HepG2 (cell line): Measurements from ENCODE around the gene ANKRD11. TPM values are rescaled to one million over a fixed set of nuclear protein-coding genes. Genes with fewer than 3 reads are reported as not detected.
A peak's percentile ranks its signal among the peaks of the same experiment; 100 is the strongest.

ENCODE experiments used
- ATF7 ChIP-seq, 2 experiments: fragments of 450-650 bp in 1 of 2; sonication (generic) in 1 of 2; formaldehyde crosslinking in 1 of 2; IDR thresholded peaks; 2 replicates each; pipeline versions ENCODE4 v1.4.0 to v1.6.1; 2016 to 2020; ENCODE audit warnings: antibody characterized with exemption in 1 of 2, mild to moderate bottlenecking in 1 of 2, missing genetic modification reagents in 1 of 2
- GZF1 ChIP-seq: sonication (generic); formaldehyde crosslinking; IDR thresholded peaks from 2 replicates; pipeline ENCODE4 v1.5.1; 2020; ENCODE audit warnings: mild to moderate bottlenecking, missing genetic modification reagents
- HOXD1 ChIP-seq: sonication (generic); formaldehyde crosslinking; IDR thresholded peaks from 2 replicates; pipeline ENCODE4 v1.5.0; 2020; ENCODE audit warnings: missing genetic modification reagents
- JUND ChIP-seq: sonication (generic); formaldehyde crosslinking; IDR thresholded peaks from 2 replicates; pipeline ENCODE4 v1.8.0; 2022; ENCODE audit warnings: mild to moderate bottlenecking, missing genetic modification reagents
- KLF9 ChIP-seq: IDR thresholded peaks from 2 replicates; pipeline ENCODE4 v1.6.1; 2016; ENCODE audit warnings: low read depth
- SMAD3 ChIP-seq: sonication (generic); formaldehyde crosslinking; IDR thresholded peaks from 2 replicates; pipeline ENCODE4 v1.4.0; 2020; ENCODE audit warnings: missing genetic modification reagents
- SP140L ChIP-seq: sonication (generic); formaldehyde crosslinking; IDR thresholded peaks from 2 replicates; pipeline ENCODE4 v1.4.0; 2020; ENCODE audit warnings: missing genetic modification reagents, borderline replicate concordance
- SSRP1 ChIP-seq: IDR thresholded peaks from 2 replicates; pipeline ENCODE4 v1.6.1; 2016; ENCODE audit warnings: control low read depth
- ZKSCAN8 ChIP-seq: IDR thresholded peaks from 2 replicates; pipeline ENCODE4 v1.6.1; 2016; ENCODE audit warnings: borderline replicate concordance, missing genetic modification reagents, missing compliant biosample characterization
- ZNF138 ChIP-seq: sonication (generic); formaldehyde crosslinking; IDR thresholded peaks from 2 replicates; pipeline ENCODE4 v1.5.0; 2020; ENCODE audit warnings: mild to moderate bottlenecking, low read depth, missing genetic modification reagents
- ZNF274 ChIP-seq: sonication (generic); formaldehyde crosslinking; IDR thresholded peaks from 2 replicates; pipeline ENCODE4 v1.5.1; 2020; ENCODE audit warnings: mild to moderate bottlenecking, missing genetic modification reagents
- ZNF296 ChIP-seq: sonication (generic); formaldehyde crosslinking; conservative IDR thresholded peaks from 2 replicates; pipeline ENCODE4 v1.5.0; 2020; ENCODE audit warnings: mild to moderate bottlenecking, missing genetic modification reagents
- ZNF552 ChIP-seq: sonication (generic); formaldehyde crosslinking; IDR thresholded peaks from 2 replicates; pipeline ENCODE4 v1.9.0; 2022; ENCODE audit warnings: missing genetic modification reagents, mild to moderate bottlenecking, borderline replicate concordance
- ZNF598 ChIP-seq: sonication (generic); formaldehyde crosslinking; IDR thresholded peaks from 2 replicates; pipeline ENCODE4 v1.5.1; 2020; ENCODE audit warnings: mild to moderate bottlenecking, missing genetic modification reagents, borderline replicate concordance
- polyA plus RNA-seq, 8 experiments: library from polyadenylated mRNA; depleted of rRNA in 3 of 8; stranded (reverse) in 7 of 8; unstranded in 1 of 8; fragments of >200 nt; fragmentation: Illumina TruSeq in 4 of 8; extraction: Trizol in 4 of 8; gene quantifications; 2 replicates each; pipeline versions ENCODE4 v1.2.1 to v1.2.3, GENCODE V29; 2011 to 2016; ENCODE audit warnings: low read depth in 4 of 8, missing spikeins in 1 of 8, mixed read lengths in 1 of 8; ENCODE audit not compliant: insufficient read depth in 1 of 8
- total RNA-seq, 5 experiments: library from RNA; depleted of rRNA; stranded (reverse); fragments of >200 nt; fragmentation: Illumina TruSeq; extraction: Trizol; gene quantifications; 2 replicates each; pipeline ENCODE4 v1.2.3, GENCODE V29; 2016; ENCODE audit warnings: low read depth in 1 of 5
- TF ChIP-seq, protein P1 (sequence below): sonication (generic); formaldehyde crosslinking; IDR thresholded peaks from 2 replicates; pipeline ENCODE4 v1.9.0; 2021; ENCODE audit warnings: missing genetic modification reagents, borderline replicate concordance
- TF ChIP-seq, protein P2 (sequence below): IDR thresholded peaks from 2 replicates; pipeline ENCODE4 v1.6.1; 2018; ENCODE audit warnings: missing genetic modification reagents
- TF ChIP-seq, protein P3 (sequence below): IDR thresholded peaks from 2 replicates; pipeline ENCODE4 v1.6.1; 2018; ENCODE audit warnings: missing genetic modification reagents, mild to moderate bottlenecking, missing compliant biosample characterization
- TF ChIP-seq, protein P4 (sequence below): sonication (generic); formaldehyde crosslinking; IDR thresholded peaks from 2 replicates; pipeline ENCODE4 v1.5.1; 2020; ENCODE audit warnings: mild to moderate bottlenecking, missing genetic modification reagents, moderate library complexity
- TF ChIP-seq, protein P5 (sequence below): sonication (generic); formaldehyde crosslinking; IDR thresholded peaks from 2 replicates; pipeline ENCODE4 v1.5.0; 2020; ENCODE audit warnings: mild to moderate bottlenecking, missing genetic modification reagents
- TF ChIP-seq, protein P6 (sequence below): sonication (generic); formaldehyde crosslinking; IDR thresholded peaks from 2 replicates; pipeline ENCODE4 v1.5.1; 2020; ENCODE audit warnings: missing genetic modification reagents, mild to moderate bottlenecking, borderline replicate concordance
- TF ChIP-seq, protein P7 (sequence below): sonication (generic); IDR thresholded peaks from 2 replicates; pipeline ENCODE4 v1.6.1; 2016; ENCODE audit warnings: low read depth, borderline replicate concordance

The ANKRD11 gene
- total and polyA plus RNA-seq, 2 of the 13 experiments (the other 11 are each of a cell fraction or from before 2014, with no cell fraction given): 21.4 to 38.4 TPM

DNA sequence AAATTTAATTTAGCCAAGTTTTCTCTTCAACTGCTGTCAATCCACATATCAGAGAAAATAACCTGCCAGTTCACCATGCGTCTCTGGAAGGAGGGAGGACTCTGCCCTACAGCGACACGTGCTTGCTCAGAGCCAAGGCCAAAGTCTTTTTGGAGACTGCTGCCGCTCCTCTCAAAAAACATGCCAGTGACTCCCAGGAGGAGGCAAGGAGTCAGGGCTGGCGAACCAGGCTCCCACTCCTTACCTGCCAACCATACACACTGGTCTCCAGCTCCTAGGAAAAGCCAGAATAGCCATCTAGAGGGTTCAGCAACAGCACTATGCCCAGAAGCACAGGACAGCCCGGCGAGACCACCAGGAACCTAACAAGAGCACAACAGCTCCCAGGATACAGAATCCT lies 73.0 kb downstream of the ANKRD11 start (continued):
- TF ChIP-seq, protein P1, sequence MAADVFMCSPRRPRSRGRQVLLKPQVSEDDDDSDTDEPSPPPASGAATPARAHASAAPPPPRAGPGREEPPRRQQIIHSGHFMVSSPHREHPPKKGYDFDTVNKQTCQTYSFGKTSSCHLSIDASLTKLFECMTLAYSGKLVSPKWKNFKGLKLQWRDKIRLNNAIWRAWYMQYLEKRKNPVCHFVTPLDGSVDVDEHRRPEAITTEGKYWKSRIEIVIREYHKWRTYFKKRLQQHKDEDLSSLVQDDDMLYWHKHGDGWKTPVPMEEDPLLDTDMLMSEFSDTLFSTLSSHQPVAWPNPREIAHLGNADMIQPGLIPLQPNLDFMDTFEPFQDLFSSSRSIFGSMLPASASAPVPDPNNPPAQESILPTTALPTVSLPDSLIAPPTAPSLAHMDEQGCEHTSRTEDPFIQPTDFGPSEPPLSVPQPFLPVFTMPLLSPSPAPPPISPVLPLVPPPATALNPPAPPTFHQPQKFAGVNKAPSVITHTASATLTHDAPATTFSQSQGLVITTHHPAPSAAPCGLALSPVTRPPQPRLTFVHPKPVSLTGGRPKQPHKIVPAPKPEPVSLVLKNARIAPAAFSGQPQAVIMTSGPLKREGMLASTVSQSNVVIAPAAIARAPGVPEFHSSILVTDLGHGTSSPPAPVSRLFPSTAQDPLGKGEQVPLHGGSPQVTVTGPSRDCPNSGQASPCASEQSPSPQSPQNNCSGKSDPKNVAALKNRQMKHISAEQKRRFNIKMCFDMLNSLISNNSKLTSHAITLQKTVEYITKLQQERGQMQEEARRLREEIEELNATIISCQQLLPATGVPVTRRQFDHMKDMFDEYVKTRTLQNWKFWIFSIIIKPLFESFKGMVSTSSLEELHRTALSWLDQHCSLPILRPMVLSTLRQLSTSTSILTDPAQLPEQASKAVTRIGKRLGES (CRISPR knock-in tag): no peak
- TF ChIP-seq ZNF138 (CRISPR knock-in tag) (no peak), ZNF274 (no peak), ZNF296 (CRISPR knock-in tag) (no peak), ZKSCAN8 (CRISPR knock-in tag) (no peak), SSRP1 (CRISPR knock-in tag) (no peak), ATF7 (IDR thresholded peaks at IDR 0.05) (no peak), ATF7 (CRISPR knock-in tag; IDR thresholded peaks at IDR 0.05) (no peak), JUND (CRISPR knock-in tag) (no peak), HOXD1 (no peak), KLF9 (no peak), SMAD3 (CRISPR knock-in tag) (no peak), ZNF598 (CRISPR knock-in tag) (no peak), GZF1 (CRISPR knock-in tag) (no peak), ZNF552 (CRISPR knock-in tag) (no peak), SP140L (CRISPR knock-in tag) (no peak)
- TF ChIP-seq, protein P2, sequence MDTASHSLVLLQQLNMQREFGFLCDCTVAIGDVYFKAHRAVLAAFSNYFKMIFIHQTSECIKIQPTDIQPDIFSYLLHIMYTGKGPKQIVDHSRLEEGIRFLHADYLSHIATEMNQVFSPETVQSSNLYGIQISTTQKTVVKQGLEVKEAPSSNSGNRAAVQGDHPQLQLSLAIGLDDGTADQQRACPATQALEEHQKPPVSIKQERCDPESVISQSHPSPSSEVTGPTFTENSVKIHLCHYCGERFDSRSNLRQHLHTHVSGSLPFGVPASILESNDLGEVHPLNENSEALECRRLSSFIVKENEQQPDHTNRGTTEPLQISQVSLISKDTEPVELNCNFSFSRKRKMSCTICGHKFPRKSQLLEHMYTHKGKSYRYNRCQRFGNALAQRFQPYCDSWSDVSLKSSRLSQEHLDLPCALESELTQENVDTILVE (CRISPR knock-in tag): no peak
- TF ChIP-seq, protein P3, sequence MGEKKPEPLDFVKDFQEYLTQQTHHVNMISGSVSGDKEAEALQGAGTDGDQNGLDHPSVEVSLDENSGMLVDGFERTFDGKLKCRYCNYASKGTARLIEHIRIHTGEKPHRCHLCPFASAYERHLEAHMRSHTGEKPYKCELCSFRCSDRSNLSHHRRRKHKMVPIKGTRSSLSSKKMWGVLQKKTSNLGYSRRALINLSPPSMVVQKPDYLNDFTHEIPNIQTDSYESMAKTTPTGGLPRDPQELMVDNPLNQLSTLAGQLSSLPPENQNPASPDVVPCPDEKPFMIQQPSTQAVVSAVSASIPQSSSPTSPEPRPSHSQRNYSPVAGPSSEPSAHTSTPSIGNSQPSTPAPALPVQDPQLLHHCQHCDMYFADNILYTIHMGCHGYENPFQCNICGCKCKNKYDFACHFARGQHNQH (CRISPR knock-in tag): no peak
- TF ChIP-seq, protein P4, sequence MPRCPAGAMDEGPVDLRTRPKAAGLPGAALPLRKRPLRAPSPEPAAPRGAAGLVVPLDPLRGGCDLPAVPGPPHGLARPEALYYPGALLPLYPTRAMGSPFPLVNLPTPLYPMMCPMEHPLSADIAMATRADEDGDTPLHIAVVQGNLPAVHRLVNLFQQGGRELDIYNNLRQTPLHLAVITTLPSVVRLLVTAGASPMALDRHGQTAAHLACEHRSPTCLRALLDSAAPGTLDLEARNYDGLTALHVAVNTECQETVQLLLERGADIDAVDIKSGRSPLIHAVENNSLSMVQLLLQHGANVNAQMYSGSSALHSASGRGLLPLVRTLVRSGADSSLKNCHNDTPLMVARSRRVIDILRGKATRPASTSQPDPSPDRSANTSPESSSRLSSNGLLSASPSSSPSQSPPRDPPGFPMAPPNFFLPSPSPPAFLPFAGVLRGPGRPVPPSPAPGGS (CRISPR knock-in tag): no peak
- TF ChIP-seq, protein P5, sequence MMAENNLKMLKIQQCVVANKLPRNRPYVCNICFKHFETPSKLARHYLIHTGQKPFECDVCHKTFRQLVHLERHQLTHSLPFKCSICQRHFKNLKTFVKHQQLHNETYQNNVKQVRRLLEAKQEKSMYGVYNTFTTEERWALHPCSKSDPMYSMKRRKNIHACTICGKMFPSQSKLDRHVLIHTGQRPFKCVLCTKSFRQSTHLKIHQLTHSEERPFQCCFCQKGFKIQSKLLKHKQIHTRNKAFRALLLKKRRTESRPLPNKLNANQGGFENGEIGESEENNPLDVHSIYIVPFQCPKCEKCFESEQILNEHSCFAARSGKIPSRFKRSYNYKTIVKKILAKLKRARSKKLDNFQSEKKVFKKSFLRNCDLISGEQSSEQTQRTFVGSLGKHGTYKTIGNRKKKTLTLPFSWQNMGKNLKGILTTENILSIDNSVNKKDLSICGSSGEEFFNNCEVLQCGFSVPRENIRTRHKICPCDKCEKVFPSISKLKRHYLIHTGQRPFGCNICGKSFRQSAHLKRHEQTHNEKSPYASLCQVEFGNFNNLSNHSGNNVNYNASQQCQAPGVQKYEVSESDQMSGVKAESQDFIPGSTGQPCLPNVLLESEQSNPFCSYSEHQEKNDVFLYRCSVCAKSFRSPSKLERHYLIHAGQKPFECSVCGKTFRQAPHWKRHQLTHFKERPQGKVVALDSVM (CRISPR knock-in tag): peak; percentile 26; the same call in 1 of the 2 replicates
- TF ChIP-seq, protein P6, sequence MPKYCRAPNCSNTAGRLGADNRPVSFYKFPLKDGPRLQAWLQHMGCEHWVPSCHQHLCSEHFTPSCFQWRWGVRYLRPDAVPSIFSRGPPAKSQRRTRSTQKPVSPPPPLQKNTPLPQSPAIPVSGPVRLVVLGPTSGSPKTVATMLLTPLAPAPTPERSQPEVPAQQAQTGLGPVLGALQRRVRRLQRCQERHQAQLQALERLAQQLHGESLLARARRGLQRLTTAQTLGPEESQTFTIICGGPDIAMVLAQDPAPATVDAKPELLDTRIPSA (CRISPR knock-in tag): no peak
- TF ChIP-seq, protein P7, sequence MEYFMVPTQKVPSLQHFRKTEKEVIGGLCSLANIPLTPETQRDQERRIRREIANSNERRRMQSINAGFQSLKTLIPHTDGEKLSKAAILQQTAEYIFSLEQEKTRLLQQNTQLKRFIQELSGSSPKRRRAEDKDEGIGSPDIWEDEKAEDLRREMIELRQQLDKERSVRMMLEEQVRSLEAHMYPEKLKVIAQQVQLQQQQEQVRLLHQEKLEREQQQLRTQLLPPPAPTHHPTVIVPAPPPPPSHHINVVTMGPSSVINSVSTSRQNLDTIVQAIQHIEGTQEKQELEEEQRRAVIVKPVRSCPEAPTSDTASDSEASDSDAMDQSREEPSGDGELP: peak; percentile 20; the same call in 1 of the 2 replicates
